Activated T-cell treated with anti-CD3 and anti-CD28 coated beads, Interleukin-2, amount 50 U/mL, for 72 hours (primary cell): ENCODE data around the gene VMO1. TPM values are rescaled to one million over a fixed set of nuclear protein-coding genes. Genes with fewer than 3 reads are reported as not detected.
"Not testable (repeated sequence)": the region's sequence is repeated elsewhere in the genome, so short reads cannot be mapped to it uniquely, and the experiment has no call there.

Experiments used
- ATAC-seq, 2 donors: fragments of 150-1000 bp; cut with Tn5 transposase; replicated peaks in 1 of 2; 2 replicates each; pipeline ENCODE4 v1.10.0; 2021; ENCODE audit warnings: moderate library complexity in 2 of 2, mild to moderate bottlenecking in 1 of 2
- DNase-seq, 2 donors: peaks; one replicate each; pipeline ENCODE4 v3.0.0; 2021 to 2022; ENCODE audit warnings: mixed read lengths in 1 of 2
- H3K27ac Mint-ChIP-seq: one replicate; pipeline ENCODE4 v1.8.0; 2022; ENCODE audit warnings: mild to moderate bottlenecking, moderate library complexity, mixed read lengths
- H3K27me3 Mint-ChIP-seq: one replicate; pipeline ENCODE4 v1.8.0; 2022; ENCODE audit warnings: low read depth, mixed read lengths
- H3K36me3 Mint-ChIP-seq, 2 donors: one replicate each; pipeline ENCODE4 v1.8.0; 2022; ENCODE audit warnings: mixed read lengths in 2 of 2, mild to moderate bottlenecking in 1 of 2; ENCODE audit not compliant: insufficient read depth in 2 of 2
- H3K4me1 Mint-ChIP-seq: one replicate; pipeline ENCODE4 v1.8.0; 2022; ENCODE audit warnings: low read depth, mixed read lengths
- H3K4me3 Mint-ChIP-seq, 2 donors: one replicate each; pipeline ENCODE4 v1.8.0; 2022; ENCODE audit warnings: mild to moderate bottlenecking in 2 of 2, mixed read lengths in 2 of 2, moderate library complexity in 2 of 2
- H3K9me3 Mint-ChIP-seq, 2 donors: one replicate each; pipeline ENCODE4 v1.8.0; 2022; ENCODE audit warnings: mixed read lengths in 2 of 2
- total RNA-seq, 2 donors: library from RNA; stranded (reverse); gene quantifications; one replicate each; pipeline ENCODE4 v1.2.3, GENCODE V29; 2022

VMO1 gene, protein sequence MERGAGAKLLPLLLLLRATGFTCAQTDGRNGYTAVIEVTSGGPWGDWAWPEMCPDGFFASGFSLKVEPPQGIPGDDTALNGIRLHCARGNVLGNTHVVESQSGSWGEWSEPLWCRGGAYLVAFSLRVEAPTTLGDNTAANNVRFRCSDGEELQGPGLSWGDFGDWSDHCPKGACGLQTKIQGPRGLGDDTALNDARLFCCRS
- total RNA-seq, result 1 to 10 TPM in 1 of 2 donors, under 1 TPM in 1; 0.46 to 1.1 TPM

DNA sequence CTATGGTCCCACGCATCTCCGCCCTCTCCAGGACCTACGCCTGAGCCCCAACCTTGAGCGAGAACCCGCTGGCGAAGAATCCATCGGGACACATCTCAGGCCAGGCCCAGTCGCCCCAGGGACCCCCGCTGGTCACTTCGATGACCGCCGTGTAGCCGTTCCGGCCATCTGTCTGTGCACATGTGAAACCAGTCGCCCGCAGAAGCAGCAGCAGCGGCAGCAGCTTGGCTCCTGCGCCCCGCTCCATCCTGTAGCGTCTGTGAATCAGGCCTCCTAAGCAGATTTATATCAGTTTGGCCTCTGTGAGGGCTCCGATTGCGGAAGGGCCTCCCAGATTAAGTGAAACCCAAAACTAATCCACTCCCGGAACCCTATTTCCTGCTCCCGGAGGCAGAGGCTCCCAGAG is at the start of gene VMO1:
Gene VMO1 (minus strand): TSS at position 259 of the 406 bp plus-strand sequence. CDS start 12 bp downstream, at position 247.
- H3K9me3 Mint-ChIP-seq, result no peaks in the 10 kb centered on the region
- peak within 1 kb of the TSS; percentile 66 for H3K4me3 Mint-ChIP-seq
- H3K4me1 Mint-ChIP-seq, result peaks cover 35% of the 10 kb centered on the region
- no peak within 1 kb of the TSS for H3K27ac Mint-ChIP-seq
- peaks cover 52% of the 10 kb centered on the region for H3K27me3 Mint-ChIP-seq
- ATAC-seq, result no peak
- H3K36me3 Mint-ChIP-seq, result no peaks in the 10 kb centered on the region
- DNase-seq, result peak in 1 of 2 donors; percentile 13

DNA sequence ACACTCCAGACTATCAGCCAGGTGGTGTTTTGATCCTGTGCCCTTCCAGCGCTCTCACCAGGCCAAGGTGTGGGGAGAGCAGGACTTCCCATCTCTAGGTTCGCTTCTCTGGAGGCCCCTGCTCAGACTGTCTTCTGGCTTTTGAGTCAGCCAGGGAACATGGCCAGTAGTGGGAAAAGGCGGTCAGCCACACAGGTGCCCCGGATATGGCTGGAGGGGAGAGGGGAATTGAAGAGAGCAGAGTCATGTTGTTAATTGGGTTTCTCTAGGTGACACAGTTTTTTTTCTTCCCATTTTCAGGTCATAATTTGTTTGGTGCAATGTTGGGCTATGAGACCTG is 48.5 kb upstream of the VMO1 start:
- Mint-ChIP-seq H3K27ac (no peak overlapping the region), H3K9me3 (no peaks in the 10 kb centered on the region), H3K4me3 (peak overlapping the region; percentile 79 to 96), H3K4me1 (peaks cover 42% of the 10 kb centered on the region), H3K27me3 (no peaks in the 10 kb centered on the region), H3K36me3 (peaks cover 0 to 2% of the 10 kb centered on the region in 2 donors)
- ATAC-seq (no peak), DNase-seq (no peak)

DNA sequence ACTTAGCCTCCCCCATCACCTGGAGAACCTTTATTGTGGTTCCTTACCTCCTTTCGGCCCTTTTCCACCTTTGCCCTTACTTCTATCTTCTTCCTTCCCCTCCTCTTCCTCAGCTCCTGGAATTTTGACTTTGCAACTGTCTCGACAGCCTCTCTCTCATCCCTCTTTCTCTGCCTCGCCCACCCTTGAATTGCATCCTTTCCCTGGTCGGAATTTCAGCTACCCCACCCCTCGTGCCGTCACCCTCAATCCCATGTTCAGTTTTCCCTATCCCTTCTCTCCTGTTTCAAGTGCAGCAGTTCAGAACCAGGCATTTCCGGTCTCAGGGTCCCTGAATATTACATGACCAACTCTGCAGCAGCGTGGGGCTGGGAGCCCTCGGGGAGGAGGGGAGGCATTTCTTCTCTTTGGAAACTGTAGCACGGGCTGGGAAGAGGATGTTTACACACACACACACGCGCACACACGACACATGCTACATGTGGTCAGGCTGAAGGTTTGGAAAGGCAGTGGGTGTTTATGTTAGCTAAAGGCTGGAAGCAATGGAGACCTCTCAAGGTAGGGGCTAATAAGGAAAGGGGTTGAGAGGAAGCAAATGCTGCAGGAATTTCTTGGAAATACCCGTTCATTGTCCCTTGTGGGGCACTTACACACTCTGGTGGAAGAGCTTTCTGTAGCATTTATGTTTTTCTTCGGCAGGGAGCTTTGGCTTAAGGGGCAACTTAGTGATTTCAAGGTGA is 47.9 kb upstream of the VMO1 start:
- Mint-ChIP-seq H3K4me1 (peaks cover 37% of the 10 kb centered on the region), H3K27me3 (no peaks in the 10 kb centered on the region), H3K9me3 (no peaks in the 10 kb centered on the region), H3K27ac (peak overlapping the region; percentile 71), H3K4me3 (peak overlapping the region; percentile 79 to 96), H3K36me3 (peaks cover 0 to 2% of the 10 kb centered on the region in 2 donors)
- no peak for ATAC-seq
- DNase-seq, result no peak

DNA sequence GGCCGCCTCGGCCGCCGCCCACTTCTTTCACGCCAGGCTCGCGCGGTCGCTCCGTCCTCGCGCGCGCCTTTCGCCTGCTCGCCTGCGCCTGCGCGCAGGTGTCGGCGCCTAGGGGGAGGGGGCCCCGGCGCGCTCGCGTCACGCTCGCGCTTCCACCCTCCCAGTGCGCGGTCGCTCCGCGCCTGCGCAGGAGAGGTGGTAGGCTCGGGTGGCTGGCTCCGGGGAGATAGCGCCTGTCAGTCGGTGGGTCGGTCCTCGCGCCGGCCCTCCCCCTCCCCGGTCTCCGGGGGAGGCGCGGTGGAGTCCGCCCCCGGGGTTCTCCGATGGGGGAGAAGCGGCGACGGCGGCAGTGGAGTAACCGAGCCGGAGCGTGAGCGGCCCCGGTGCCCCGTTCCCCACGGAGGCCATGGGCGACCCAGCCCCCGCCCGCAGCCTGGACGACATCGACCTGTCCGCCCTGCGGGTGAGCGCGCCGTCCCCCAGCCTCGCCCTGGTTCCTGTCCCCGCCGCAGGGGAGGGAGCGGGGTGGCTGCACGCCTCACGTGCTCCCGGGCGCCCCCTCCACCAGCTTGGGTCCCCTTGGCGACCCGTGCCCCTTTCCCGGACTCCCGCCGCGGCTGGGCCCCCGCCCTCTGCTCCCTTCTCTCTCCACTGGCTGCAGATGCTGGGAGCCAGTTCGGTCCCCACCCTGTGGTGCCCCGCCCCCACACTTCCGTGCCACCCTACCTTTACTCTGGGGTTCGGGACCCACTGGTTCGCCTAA is 47.2 kb upstream of the VMO1 start, which contains the start of gene MINK1:
Gene MINK1 (plus strand): TSS at position 163 of the 763 bp plus-strand sequence. CDS start 244 bp downstream, at position 407.
- DNase-seq, result peak; percentile 89 to 91
- H3K36me3 Mint-ChIP-seq, result peaks cover 0 to 2% of the 10 kb centered on the region in 2 donors
- H3K27ac Mint-ChIP-seq, result peak within 1 kb of the TSS; percentile 71
- H3K4me1 Mint-ChIP-seq, result peaks cover 34% of the 10 kb centered on the region
- no peaks in the 10 kb centered on the region for H3K27me3 Mint-ChIP-seq
- H3K9me3 Mint-ChIP-seq, result no peaks in the 10 kb centered on the region
- ATAC-seq, result peak; percentile 90 to 91
- H3K4me3 Mint-ChIP-seq, result peak within 1 kb of the TSS; percentile 86 to 96

DNA sequence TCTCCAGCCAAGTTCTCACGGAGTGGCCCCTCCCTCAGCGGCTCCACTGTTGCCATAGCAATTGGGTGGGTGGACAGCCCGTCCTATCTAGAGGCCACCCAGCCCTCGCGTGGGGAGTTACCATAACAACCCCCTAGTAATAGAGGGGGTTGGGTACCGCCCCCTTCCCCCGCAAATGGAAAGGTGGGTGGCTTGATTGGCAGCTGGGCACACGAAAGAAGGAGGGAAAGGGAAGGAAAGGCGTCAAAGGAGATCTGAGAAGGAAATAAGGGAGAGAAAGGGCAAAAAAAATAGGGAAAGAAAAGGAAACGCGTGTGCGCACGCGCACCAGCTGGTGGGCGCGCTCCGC is 46.6 kb upstream of the VMO1 start:
- peak overlapping the region; percentile 67 for H3K27ac Mint-ChIP-seq
- not testable (repeated sequence) for H3K36me3 Mint-ChIP-seq, H3K27me3 Mint-ChIP-seq, H3K9me3 Mint-ChIP-seq, DNase-seq
- H3K4me3 Mint-ChIP-seq, result peak overlapping the region; percentile 86 to 96
- H3K4me1 Mint-ChIP-seq, result peaks cover 32% of the 10 kb centered on the region
- ATAC-seq, result peak; percentile 25 to 43

DNA sequence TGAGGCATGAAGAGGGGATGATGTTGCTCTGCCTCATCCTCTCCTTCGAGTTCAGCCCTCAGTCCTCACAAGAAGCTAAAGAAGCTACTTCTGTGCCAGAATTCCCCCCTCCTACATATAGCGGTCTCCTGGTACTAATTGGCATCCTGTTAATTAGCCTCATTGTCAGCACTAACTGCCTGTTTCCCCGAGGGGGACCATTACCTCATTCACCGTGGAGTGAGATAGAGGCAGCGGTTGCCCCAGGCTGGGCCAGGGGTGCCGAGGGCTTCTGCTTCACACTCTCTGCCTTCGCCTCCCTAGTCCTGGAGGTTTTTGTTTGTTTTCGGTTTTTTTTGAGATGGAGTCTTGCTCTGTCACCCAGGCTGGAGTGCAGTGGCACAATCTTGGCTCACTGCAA is 41.2 kb upstream of the VMO1 start:
- Mint-ChIP-seq H3K4me3 (no peak overlapping the region), H3K36me3 (no peaks in the 10 kb centered on the region), H3K9me3 (no peaks in the 10 kb centered on the region), H3K4me1 (no peaks in the 10 kb centered on the region), H3K27ac (no peak overlapping the region), H3K27me3 (no peaks in the 10 kb centered on the region)
- ATAC-seq (no peak), DNase-seq (no peak)

DNA sequence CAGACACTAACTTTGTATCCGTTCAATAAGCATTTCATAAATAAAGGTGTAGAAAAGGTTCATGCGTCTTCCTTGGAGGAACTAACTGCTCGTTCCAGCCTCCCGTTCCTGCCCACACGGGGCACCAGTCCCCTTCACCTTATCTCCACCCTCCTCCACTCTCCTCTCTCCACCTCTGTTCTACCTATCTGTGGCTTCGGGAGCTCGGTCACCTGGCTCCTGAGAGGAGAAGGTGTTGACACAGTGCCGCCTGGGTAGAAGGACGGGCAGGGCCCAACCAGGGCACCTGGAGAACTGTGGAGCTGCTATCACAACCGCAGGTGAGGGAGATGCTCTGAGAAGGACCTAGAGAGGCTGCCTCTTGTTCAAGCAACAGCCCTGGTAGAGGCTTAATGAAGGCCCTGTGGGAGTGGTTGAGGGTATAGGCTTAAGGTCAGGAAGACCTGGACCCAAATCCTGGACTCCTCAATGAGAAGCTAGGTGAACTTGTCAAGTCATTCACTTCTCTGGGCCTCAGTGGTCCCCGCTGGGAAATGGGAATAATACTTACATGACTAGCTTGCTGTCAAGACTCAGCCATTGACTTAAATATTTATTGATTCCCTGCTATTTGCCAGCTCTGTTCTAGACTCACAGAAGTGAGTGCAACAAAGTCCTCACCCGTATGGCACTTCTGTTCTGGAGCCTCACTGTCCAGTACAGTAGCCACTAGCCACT is 37.4 kb upstream of the VMO1 start:
- Mint-ChIP-seq H3K4me1 (no peaks in the 10 kb centered on the region), H3K27me3 (no peaks in the 10 kb centered on the region), H3K27ac (no peak overlapping the region), H3K4me3 (no peak overlapping the region), H3K9me3 (no peaks in the 10 kb centered on the region), H3K36me3 (no peaks in the 10 kb centered on the region)
- ATAC-seq (no peak), DNase-seq (no peak)

DNA sequence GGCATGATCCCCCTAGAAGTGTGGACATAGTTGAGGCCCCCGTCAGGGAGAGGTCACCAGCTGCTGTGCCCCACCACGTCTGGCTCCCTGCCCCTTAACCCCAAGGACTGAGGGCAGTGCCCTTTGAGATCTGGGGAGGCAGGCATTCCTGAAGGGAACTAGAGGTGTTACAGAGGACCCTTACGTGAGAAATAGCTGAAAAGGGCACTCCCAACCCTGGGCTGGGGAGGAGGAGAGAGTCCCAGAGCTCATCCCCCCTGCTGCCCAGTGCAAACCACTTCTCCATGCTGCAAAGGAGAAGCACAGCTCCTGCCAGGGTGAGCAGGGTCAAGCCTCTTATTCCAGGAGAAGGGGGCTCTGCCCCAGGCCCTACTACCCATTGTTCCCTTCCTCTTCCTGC is 36.7 kb upstream of the VMO1 start:
- no peaks in the 10 kb centered on the region for H3K4me1 Mint-ChIP-seq
- DNase-seq (no peak), ATAC-seq (no peak)
- H3K4me3 Mint-ChIP-seq, result no peak overlapping the region
- no peak overlapping the region for H3K27ac Mint-ChIP-seq
- no peaks in the 10 kb centered on the region for H3K27me3 Mint-ChIP-seq
- no peaks in the 10 kb centered on the region for H3K36me3 Mint-ChIP-seq
- no peaks in the 10 kb centered on the region for H3K9me3 Mint-ChIP-seq

DNA sequence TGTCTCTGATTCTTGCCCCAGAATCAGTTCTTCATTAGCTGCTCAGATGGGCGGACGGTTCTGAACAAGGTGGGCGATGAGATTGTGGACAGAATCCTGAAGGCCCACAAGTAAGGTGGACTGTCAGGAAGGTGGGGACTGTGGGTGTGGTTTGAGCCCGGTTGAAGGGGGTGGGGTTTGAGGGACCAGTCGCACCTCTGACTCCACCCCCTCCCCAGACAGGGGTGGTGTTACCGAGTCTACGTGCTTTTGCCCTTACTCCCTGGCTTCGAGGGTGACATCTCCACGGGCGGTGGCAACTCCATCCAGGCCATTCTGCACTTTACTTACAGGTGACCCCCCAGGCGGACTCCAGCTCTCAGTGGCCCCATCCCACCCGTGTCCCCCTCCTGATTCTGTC is 32.1 kb upstream of the VMO1 start:
- Mint-ChIP-seq H3K4me3 (no peak overlapping the region), H3K9me3 (no peaks in the 10 kb centered on the region), H3K4me1 (no peaks in the 10 kb centered on the region), H3K36me3 (no peaks in the 10 kb centered on the region), H3K27ac (no peak overlapping the region), H3K27me3 (no peaks in the 10 kb centered on the region)
- ATAC-seq (no peak), DNase-seq (no peak)

DNA sequence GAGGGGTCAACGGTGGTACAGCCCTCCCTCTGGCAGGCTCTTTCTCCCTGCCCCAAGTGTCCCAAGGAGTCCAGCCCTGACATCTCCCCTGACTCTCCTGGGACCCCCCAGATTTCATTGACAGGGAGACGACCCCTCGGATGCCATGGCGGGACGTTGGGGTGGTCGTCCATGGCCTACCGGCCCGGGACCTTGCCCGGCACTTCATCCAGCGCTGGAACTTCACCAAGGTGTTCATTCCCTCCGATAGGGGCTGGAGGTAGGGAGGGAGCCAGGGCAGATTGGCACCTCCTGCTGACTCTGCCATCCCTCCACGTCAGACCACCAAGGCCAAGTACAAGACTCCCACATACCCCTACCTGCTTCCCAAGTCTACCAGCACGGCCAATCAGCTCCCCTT is 30.7 kb upstream of the VMO1 start:
- Mint-ChIP-seq H3K4me1 (no peaks in the 10 kb centered on the region), H3K27me3 (no peaks in the 10 kb centered on the region), H3K36me3 (no peaks in the 10 kb centered on the region), H3K4me3 (no peak overlapping the region), H3K9me3 (no peaks in the 10 kb centered on the region), H3K27ac (no peak overlapping the region)
- DNase-seq (no peak), ATAC-seq (no peak)

DNA sequence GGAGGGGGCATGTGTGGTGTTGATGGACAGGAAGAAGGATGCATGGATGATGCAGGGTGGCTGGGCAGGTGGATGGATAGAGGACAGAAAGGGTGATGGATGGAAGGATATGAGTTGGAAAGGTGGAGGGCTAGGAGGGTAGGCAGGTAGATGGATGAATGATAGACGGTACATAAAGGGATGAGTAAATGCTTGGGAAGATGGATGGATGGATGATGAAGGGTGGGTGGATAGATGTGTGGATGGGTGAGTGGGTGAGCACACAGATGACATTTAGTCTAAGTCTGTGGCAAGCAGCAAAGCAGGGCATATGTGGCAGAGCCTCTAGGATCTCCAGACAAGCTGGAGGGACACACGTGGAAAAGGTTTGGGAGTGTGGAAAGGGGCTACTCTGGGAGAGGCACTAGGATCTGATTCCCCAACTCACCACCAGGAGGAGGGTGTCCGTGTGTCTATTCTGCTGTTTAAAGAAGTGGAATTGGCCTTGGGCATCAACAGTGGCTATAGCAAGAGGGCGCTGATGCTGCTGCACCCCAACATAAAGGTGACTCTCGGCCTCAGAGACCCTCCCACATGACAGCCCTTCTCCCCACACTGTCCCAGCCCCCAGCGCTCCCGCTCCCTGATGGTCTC is 29.0 kb upstream of the VMO1 start:
- DNase-seq (no peak), ATAC-seq (no peak)
- no peaks in the 10 kb centered on the region for H3K4me1 Mint-ChIP-seq
- H3K4me3 Mint-ChIP-seq, result no peak overlapping the region
- peaks cover 0 to 3% of the 10 kb centered on the region in 2 donors for H3K36me3 Mint-ChIP-seq
- no peaks in the 10 kb centered on the region for H3K9me3 Mint-ChIP-seq
- no peaks in the 10 kb centered on the region for H3K27me3 Mint-ChIP-seq
- H3K27ac Mint-ChIP-seq, result no peak overlapping the region

DNA sequence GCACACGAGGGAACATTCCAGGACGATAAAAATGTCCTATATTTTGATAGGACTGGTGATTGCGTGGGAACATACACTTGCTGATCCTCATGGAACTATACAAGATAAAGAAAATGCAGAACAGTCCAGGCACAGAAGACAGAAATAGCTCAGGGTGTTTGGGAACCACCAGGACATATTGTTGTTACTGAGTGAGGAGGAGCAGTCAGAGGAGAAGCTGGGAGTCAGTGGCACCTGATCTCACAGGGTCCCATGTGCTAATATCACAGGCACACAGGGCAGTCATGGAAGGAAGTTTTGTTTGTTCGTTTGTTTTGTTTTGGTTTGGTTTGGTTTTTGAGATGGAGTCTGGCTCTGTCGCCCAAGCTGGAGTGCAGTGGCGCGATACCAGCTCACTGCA is 26.5 kb upstream of the VMO1 start:
- H3K9me3 Mint-ChIP-seq, result no peaks in the 10 kb centered on the region
- H3K4me3 Mint-ChIP-seq, result no peak overlapping the region
- ATAC-seq (no peak), DNase-seq (no peak)
- peaks cover 3 to 4% of the 10 kb centered on the region in 2 donors for H3K36me3 Mint-ChIP-seq
- no peak overlapping the region for H3K27ac Mint-ChIP-seq
- H3K27me3 Mint-ChIP-seq, result no peaks in the 10 kb centered on the region
- peaks cover 8% of the 10 kb centered on the region for H3K4me1 Mint-ChIP-seq
